ENCODE data around the gene ATE1.

Gene ATE1

GRCh38 chr10:121715969-121716368 lies 211.9 kb downstream of the ATE1 start:
- TF ChIP-seq CTCF (IDR thresholded peaks at IDR 0.05; ENCODE audit: low read length, missing control alignments) = no peak
- no peak overlapping the region for H3K4me3 ChIP-seq (replicated peaks; ENCODE audit: low read depth, low read length)
- DNase-seq (ENCODE audit: low read depth) = no peak

- TF ChIP-seq CTCF (IDR thresholded peaks at IDR 0.05; ENCODE audit: low read length, missing control alignments) = no peak
- DNase-seq (ENCODE audit: low read depth) = no peak
- H3K4me3 ChIP-seq (replicated peaks; ENCODE audit: low read depth, low read length) = no peak overlapping the region
Observed at GRCh38 chr10:121715076-121715475, 212.8 kb downstream of the ATE1 start.

- no peak overlapping the region for H3K4me3 ChIP-seq (replicated peaks; ENCODE audit: low read depth, low read length)
- no peak for DNase-seq (ENCODE audit: low read depth)
- TF ChIP-seq CTCF (IDR thresholded peaks at IDR 0.05; ENCODE audit: low read length, missing control alignments) = no peak
Observed at GRCh38 chr10:121713486-121713885, 214.3 kb downstream of the ATE1 start.

GRCh38 chr10:121710971-121711370 lies 216.9 kb downstream of the ATE1 start:
- DNase-seq (ENCODE audit: low read depth) = no peak
- TF ChIP-seq CTCF (IDR thresholded peaks at IDR 0.05; ENCODE audit: low read length, missing control alignments) = no peak
- H3K4me3 ChIP-seq (replicated peaks; ENCODE audit: low read depth, low read length) = no peak overlapping the region

GRCh38 chr10:121710207-121710606 lies 217.6 kb downstream of the ATE1 start:
- H3K4me3 ChIP-seq (replicated peaks; ENCODE audit: low read depth, low read length) = no peak overlapping the region
- no peak for TF ChIP-seq CTCF (IDR thresholded peaks at IDR 0.05; ENCODE audit: low read length, missing control alignments)
- peak; percentile 15 for DNase-seq (ENCODE audit: low read depth)

- no peak overlapping the region for H3K4me3 ChIP-seq (replicated peaks; ENCODE audit: low read depth, low read length)
- peak; percentile 23 for TF ChIP-seq CTCF (IDR thresholded peaks at IDR 0.05; ENCODE audit: low read length, missing control alignments)
- peak; percentile 85 for DNase-seq (ENCODE audit: low read depth)
Observed at GRCh38 chr10:121709675-121710073, 218.2 kb downstream of the ATE1 start.

All from fibroblast of pulmonary artery (primary cell).